Measurements from ENCODE around the gene FADS3. TPM values are rescaled to one million over a fixed set of nuclear protein-coding genes. Genes with fewer than 3 reads are reported as not detected.

Gene FADS3
- total and polyA plus RNA-seq, 9 of the 15 experiments (the other 6 are each of a cell fraction or from before 2014, with no cell fraction given), result 0.97 to 148 (median 92.7) TPM

DNA sequence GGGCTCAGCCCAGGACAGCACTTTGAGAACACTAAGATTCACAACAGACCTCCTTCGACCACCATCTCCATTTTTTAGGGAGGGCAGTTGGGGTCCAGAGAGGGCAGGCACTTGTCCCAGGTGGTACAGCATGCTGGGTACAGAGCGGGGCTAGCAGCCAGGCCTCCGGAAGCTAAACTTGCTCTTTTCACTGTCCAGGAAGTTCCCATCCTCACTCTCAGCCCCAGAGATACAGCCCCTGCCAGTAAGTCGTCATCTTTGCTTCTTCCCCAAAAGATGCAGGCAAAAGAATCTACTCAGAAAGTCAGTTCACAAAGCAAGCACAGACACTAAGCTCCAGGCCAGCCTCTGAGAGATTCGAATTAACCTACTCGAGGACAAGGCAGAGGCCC lies 32.7 kb upstream of the FADS3 start:
- Histone ChIP-seq H4K20me1 (replicated peaks; ENCODE audit: control insufficient read depth, insufficient read depth, low read length) (no peaks in the 10 kb centered on the region), H2AFZ (ENCODE audit: low read depth, low read length) (peak overlapping the region; percentile 71; the same call in 1 of the 2 replicates), H3K9ac (ENCODE audit: insufficient read depth in 1 of 2, low read depth in 2 of 2, low read length in 2 of 2) (peak overlapping the region in 1 of 2 experiments; percentile 79; a peak in 2 of 4 replicates), H3K9me1 (ENCODE audit: control insufficient read depth, insufficient read depth, low read length) (no peaks in the 10 kb centered on the region), H3K36me3 (ENCODE audit: control insufficient read depth, insufficient read depth, low read length) (no peaks in the 10 kb centered on the region), H3K9me3 (replicated peaks; ENCODE audit: control insufficient read depth, insufficient read depth, low read depth, low read length) (no peaks in the 10 kb centered on the region), H3K27me3 (ENCODE audit: control insufficient read depth in 2 of 2, insufficient read depth in 2 of 2, low read length in 2 of 2) (no peaks in the 10 kb centered on the region), H3K4me3 (no peak overlapping the region), H3K4me2 (ENCODE audit: insufficient read depth, low read length) (no peak overlapping the region), H3K4me1 (replicated peaks in 1 of 2; ENCODE audit: control insufficient read depth in 2 of 2, insufficient read depth in 2 of 2, low read length in 2 of 2) (peaks cover 36 to 53% of the 10 kb centered on the region in 2 experiments), H3K27ac (ENCODE audit: extremely low read depth, low read depth, low read length) (no peak overlapping the region), H3K79me2 (ENCODE audit: control insufficient read depth, insufficient read depth, low read length) (peaks cover 10% of the 10 kb centered on the region)
- no peak for TF ChIP-seq SMAD1 (IDR thresholded peaks at IDR 0.05; ENCODE audit: low read depth, low read length, partially characterized antibody)
- TF ChIP-seq PHB (CRISPR knock-in tag; IDR thresholded peaks at IDR 0.05), result no peak
- TF ChIP-seq SMARCA5 (IDR thresholded peaks at IDR 0.05), result no peak
- TF ChIP-seq HEY1 (CRISPR knock-in tag; IDR thresholded peaks at IDR 0.05; ENCODE audit: borderline replicate concordance), result no peak
- no peak for TF ChIP-seq LEF1 (IDR thresholded peaks at IDR 0.05)
- no peak for TF ChIP-seq POLR2AphosphoS5 (IDR thresholded peaks at IDR 0.05; ENCODE audit: control insufficient read depth, insufficient read depth, low read depth, low read length)
- no peak for TF ChIP-seq ZNF436 (CRISPR knock-in tag; IDR thresholded peaks at IDR 0.05)
- no peak for TF ChIP-seq SMARCC2 (IDR thresholded peaks at IDR 0.05; ENCODE audit: low read depth)
- TF ChIP-seq ZNF316 (IDR thresholded peaks at IDR 0.05), result no peak
- TF ChIP-seq CC2D1A (IDR thresholded peaks at IDR 0.05), result no peak
- TF ChIP-seq, protein P1, sequence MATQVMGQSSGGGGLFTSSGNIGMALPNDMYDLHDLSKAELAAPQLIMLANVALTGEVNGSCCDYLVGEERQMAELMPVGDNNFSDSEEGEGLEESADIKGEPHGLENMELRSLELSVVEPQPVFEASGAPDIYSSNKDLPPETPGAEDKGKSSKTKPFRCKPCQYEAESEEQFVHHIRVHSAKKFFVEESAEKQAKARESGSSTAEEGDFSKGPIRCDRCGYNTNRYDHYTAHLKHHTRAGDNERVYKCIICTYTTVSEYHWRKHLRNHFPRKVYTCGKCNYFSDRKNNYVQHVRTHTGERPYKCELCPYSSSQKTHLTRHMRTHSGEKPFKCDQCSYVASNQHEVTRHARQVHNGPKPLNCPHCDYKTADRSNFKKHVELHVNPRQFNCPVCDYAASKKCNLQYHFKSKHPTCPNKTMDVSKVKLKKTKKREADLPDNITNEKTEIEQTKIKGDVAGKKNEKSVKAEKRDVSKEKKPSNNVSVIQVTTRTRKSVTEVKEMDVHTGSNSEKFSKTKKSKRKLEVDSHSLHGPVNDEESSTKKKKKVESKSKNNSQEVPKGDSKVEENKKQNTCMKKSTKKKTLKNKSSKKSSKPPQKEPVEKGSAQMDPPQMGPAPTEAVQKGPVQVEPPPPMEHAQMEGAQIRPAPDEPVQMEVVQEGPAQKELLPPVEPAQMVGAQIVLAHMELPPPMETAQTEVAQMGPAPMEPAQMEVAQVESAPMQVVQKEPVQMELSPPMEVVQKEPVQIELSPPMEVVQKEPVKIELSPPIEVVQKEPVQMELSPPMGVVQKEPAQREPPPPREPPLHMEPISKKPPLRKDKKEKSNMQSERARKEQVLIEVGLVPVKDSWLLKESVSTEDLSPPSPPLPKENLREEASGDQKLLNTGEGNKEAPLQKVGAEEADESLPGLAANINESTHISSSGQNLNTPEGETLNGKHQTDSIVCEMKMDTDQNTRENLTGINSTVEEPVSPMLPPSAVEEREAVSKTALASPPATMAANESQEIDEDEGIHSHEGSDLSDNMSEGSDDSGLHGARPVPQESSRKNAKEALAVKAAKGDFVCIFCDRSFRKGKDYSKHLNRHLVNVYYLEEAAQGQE (IDR thresholded peaks at IDR 0.05; ENCODE audit: borderline replicate concordance), result no peak
- TF ChIP-seq, protein P1 (CRISPR knock-in tag; IDR thresholded peaks at IDR 0.05; ENCODE audit: low read depth), result no peak
- TF ChIP-seq GTF2A2 (tag; IDR thresholded peaks at IDR 0.05), result no peak
- no peak for TF ChIP-seq ZNF668 (CRISPR knock-in tag; IDR thresholded peaks at IDR 0.05)
- no peak for TF ChIP-seq XRCC4 (IDR thresholded peaks at IDR 0.05; ENCODE audit: extremely low read depth, insufficient read depth, insufficient read length)
- no peak for TF ChIP-seq GTF2E2 (tag; IDR thresholded peaks at IDR 0.05)
- no peak for TF ChIP-seq TCF7 (IDR thresholded peaks at IDR 0.05; ENCODE audit: borderline replicate concordance)
- ATAC-seq, result no peak
- CTCF ChIA-PET (ENCODE audit: low intra/inter-chr PET ratio), result no interaction called here
- WGBS (ENCODE audit: insufficient coverage, low coverage, missing lambda C conversion rate), result 73% methylated on average over 6 of the region's 6 CpGs
- intact Hi-C loops (cut with micrococcal nuclease) (no loop called here), in situ Hi-C loops (cut with MboI) (no loop called here)
- no peak for DNase-seq (ENCODE audit: extremely low read depth in 1 of 4, low spot score in 3 of 4)
- POLR2A ChIA-PET, result interaction anchor here (0.6 to 3.6 kb wide), 6 partner anchors 13 to 1939 kb away, joined by 3 to 17 read pairs (median 5); partner anchors contain the start of genes BEST1 and FTH1
- BruUV-seq (replicated peaks), result no TSS peak
- no peak for FAIRE-seq

Measured in K562 (cell line).